H1 (cell line): ENCODE data around the gene OSBPL5. TPM values are rescaled to one million over a fixed set of nuclear protein-coding genes. Genes with fewer than 3 reads are reported as not detected.

Source experiments
- CBX5 ChIP-seq: fragments of 300-800, 300-1000 bp; sonication (generic); IDR thresholded peaks from 2 replicates; pipeline ENCODE4 v1.7.1; 2016; ENCODE audit warnings: antibody characterized with exemption, low read length, low read depth
- CEBPB ChIP-seq: IDR thresholded peaks from 2 replicates; pipeline ENCODE4 v1.6.1; 2012; ENCODE audit warnings: low read depth, low read length
- JUND ChIP-seq: IDR thresholded peaks from 2 replicates; pipeline ENCODE4 v1.6.1; 2011; ENCODE audit warnings: mild to moderate bottlenecking, improper control_type of control experiment, low read length
- KDM1A ChIP-seq: fragments of 200-600, 300-600 bp; sonication (generic); IDR thresholded peaks from 2 replicates; pipeline ENCODE4 v1.7.1; 2016; ENCODE audit warnings: mild to moderate bottlenecking, low read length, borderline replicate concordance
- POLR2AphosphoS5 ChIP-seq: IDR thresholded peaks from 2 replicates; pipeline ENCODE4 v1.6.1; 2011; ENCODE audit warnings: low read depth, low read length
- POU5F1 ChIP-seq: IDR thresholded peaks from 2 replicates; pipeline ENCODE4 v1.6.1; 2011; ENCODE audit warnings: low read depth, mild to moderate bottlenecking, low read length, moderate library complexity
- RFX5 ChIP-seq: IDR thresholded peaks from 2 replicates; pipeline ENCODE4 v1.6.1; 2011; ENCODE audit warnings: low read depth, low read length, improper control_type of control experiment, borderline replicate concordance
- RNF2 ChIP-seq: fragments of 200-900, 300-1000 bp; sonication (generic); IDR thresholded peaks from 2 replicates; pipeline ENCODE4 v1.7.1; 2016; ENCODE audit warnings: borderline replicate concordance, low read depth, mild to moderate bottlenecking, antibody characterized with exemption, low read length; ENCODE audit not compliant: poor library complexity, severe bottlenecking; ENCODE audit errors: missing control alignments
- SRF ChIP-seq: IDR thresholded peaks from 2 replicates; pipeline ENCODE4 v1.6.1; 2011; ENCODE audit warnings: mild to moderate bottlenecking, low read depth, low read length, moderate library complexity
- polyA plus RNA-seq, 7 experiments: library from polyadenylated mRNA; depleted of rRNA in 3 of 7; stranded (reverse) in 5 of 7; unstranded in 2 of 7; fragments of >200 nt in 5 of 7; fragments of 200-250 nt in 2 of 7; gene quantifications; 1 replicate in 5 of 7; 2 replicates in 1 of 7; 4 replicates in 1 of 7; pipeline versions ENCODE4 v1.2.1 to v1.2.3, GENCODE V29; 2011 to 2013; ENCODE audit warnings: missing spikeins in 2 of 7, mixed read lengths in 2 of 7
- total RNA-seq: library from RNA; stranded (reverse); fragmentation: NEBNext Ultra II Directional; extraction: Animal tissue kit (Norgen Biotek cat#: 25700); gene quantifications from 2 replicates; pipeline ENCODE4 v1.2.1, GENCODE V29; 2021
- TF ChIP-seq, protein P1 (sequence below): fragments of 300-600 bp; sonication (generic); IDR thresholded peaks from 2 replicates; pipeline ENCODE4 v1.7.1; 2012; ENCODE audit warnings: low read length, moderate library complexity, mild to moderate bottlenecking, inconsistent platforms; ENCODE audit not compliant: insufficient replicate concordance
- TF ChIP-seq, protein P2 (sequence below): IDR thresholded peaks from 2 replicates; pipeline ENCODE4 v1.6.1; 2011; ENCODE audit warnings: low read length, improper control_type of control experiment

Gene OSBPL5
- total and polyA plus RNA-seq, 2 of the 8 experiments (the other 6 are each of a cell fraction or from before 2014, with no cell fraction given), result 3.4 to 9.9 TPM

- TF ChIP-seq, protein P1, sequence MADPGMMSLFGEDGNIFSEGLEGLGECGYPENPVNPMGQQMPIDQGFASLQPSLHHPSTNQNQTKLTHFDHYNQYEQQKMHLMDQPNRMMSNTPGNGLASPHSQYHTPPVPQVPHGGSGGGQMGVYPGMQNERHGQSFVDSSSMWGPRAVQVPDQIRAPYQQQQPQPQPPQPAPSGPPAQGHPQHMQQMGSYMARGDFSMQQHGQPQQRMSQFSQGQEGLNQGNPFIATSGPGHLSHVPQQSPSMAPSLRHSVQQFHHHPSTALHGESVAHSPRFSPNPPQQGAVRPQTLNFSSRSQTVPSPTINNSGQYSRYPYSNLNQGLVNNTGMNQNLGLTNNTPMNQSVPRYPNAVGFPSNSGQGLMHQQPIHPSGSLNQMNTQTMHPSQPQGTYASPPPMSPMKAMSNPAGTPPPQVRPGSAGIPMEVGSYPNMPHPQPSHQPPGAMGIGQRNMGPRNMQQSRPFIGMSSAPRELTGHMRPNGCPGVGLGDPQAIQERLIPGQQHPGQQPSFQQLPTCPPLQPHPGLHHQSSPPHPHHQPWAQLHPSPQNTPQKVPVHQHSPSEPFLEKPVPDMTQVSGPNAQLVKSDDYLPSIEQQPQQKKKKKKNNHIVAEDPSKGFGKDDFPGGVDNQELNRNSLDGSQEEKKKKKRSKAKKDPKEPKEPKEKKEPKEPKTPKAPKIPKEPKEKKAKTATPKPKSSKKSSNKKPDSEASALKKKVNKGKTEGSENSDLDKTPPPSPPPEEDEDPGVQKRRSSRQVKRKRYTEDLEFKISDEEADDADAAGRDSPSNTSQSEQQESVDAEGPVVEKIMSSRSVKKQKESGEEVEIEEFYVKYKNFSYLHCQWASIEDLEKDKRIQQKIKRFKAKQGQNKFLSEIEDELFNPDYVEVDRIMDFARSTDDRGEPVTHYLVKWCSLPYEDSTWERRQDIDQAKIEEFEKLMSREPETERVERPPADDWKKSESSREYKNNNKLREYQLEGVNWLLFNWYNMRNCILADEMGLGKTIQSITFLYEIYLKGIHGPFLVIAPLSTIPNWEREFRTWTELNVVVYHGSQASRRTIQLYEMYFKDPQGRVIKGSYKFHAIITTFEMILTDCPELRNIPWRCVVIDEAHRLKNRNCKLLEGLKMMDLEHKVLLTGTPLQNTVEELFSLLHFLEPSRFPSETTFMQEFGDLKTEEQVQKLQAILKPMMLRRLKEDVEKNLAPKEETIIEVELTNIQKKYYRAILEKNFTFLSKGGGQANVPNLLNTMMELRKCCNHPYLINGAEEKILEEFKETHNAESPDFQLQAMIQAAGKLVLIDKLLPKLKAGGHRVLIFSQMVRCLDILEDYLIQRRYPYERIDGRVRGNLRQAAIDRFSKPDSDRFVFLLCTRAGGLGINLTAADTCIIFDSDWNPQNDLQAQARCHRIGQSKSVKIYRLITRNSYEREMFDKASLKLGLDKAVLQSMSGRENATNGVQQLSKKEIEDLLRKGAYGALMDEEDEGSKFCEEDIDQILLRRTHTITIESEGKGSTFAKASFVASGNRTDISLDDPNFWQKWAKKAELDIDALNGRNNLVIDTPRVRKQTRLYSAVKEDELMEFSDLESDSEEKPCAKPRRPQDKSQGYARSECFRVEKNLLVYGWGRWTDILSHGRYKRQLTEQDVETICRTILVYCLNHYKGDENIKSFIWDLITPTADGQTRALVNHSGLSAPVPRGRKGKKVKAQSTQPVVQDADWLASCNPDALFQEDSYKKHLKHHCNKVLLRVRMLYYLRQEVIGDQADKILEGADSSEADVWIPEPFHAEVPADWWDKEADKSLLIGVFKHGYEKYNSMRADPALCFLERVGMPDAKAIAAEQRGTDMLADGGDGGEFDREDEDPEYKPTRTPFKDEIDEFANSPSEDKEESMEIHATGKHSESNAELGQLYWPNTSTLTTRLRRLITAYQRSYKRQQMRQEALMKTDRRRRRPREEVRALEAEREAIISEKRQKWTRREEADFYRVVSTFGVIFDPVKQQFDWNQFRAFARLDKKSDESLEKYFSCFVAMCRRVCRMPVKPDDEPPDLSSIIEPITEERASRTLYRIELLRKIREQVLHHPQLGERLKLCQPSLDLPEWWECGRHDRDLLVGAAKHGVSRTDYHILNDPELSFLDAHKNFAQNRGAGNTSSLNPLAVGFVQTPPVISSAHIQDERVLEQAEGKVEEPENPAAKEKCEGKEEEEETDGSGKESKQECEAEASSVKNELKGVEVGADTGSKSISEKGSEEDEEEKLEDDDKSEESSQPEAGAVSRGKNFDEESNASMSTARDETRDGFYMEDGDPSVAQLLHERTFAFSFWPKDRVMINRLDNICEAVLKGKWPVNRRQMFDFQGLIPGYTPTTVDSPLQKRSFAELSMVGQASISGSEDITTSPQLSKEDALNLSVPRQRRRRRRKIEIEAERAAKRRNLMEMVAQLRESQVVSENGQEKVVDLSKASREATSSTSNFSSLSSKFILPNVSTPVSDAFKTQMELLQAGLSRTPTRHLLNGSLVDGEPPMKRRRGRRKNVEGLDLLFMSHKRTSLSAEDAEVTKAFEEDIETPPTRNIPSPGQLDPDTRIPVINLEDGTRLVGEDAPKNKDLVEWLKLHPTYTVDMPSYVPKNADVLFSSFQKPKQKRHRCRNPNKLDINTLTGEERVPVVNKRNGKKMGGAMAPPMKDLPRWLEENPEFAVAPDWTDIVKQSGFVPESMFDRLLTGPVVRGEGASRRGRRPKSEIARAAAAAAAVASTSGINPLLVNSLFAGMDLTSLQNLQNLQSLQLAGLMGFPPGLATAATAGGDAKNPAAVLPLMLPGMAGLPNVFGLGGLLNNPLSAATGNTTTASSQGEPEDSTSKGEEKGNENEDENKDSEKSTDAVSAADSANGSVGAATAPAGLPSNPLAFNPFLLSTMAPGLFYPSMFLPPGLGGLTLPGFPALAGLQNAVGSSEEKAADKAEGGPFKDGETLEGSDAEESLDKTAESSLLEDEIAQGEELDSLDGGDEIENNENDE, result no peak
- no peak for TF ChIP-seq RNF2
- TF ChIP-seq SRF, result no peak
- no peak for TF ChIP-seq POLR2AphosphoS5
- no peak for TF ChIP-seq CEBPB
- no peak for TF ChIP-seq POU5F1
- TF ChIP-seq CBX5, result no peak
- no peak for TF ChIP-seq KDM1A
- TF ChIP-seq JUND, result no peak
- TF ChIP-seq, protein P2, sequence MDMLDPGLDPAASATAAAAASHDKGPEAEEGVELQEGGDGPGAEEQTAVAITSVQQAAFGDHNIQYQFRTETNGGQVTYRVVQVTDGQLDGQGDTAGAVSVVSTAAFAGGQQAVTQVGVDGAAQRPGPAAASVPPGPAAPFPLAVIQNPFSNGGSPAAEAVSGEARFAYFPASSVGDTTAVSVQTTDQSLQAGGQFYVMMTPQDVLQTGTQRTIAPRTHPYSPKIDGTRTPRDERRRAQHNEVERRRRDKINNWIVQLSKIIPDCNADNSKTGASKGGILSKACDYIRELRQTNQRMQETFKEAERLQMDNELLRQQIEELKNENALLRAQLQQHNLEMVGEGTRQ, result no peak
- TF ChIP-seq RFX5, result no peak
Observed at GRCh38 chr11:3176487-3176886, 11.4 kb upstream of the OSBPL5 start (continued).
